Transverse colon (tissue), 4 donors: Measurements from ENCODE around the gene CCDC188.

Experiments used
- EP300 ChIP-seq: sonication (generic); formaldehyde crosslinking; IDR thresholded peaks from one replicate; pipeline ENCODE4 v1.6.1; 2017; ENCODE audit warnings: antibody characterized with exemption, low read depth
- POLR2A ChIP-seq: fragments of 450-650 bp; IDR thresholded peaks from one replicate; pipeline ENCODE4 v1.6.1; 2016; ENCODE audit warnings: antibody characterized with exemption, mild to moderate bottlenecking, moderate library complexity
- POLR2AphosphoS5 ChIP-seq, 3 donors: sonication (generic); formaldehyde crosslinking; IDR thresholded peaks; one replicate each; pipeline ENCODE4 v1.6.1; 2016; ENCODE audit warnings: antibody characterized with exemption in 3 of 3
- TF ChIP-seq, protein P1 (sequence below), 5 experiments: fragments of 200-600 bp in 3 of 5; fragments of 450-650 bp in 2 of 5; sonication (generic) in 3 of 5; IDR thresholded peaks; 1 replicate in 2 of 5; 2 replicates in 3 of 5; pipeline ENCODE4 v1.5.1; 2016 to 2017; ENCODE audit warnings: antibody characterized with exemption in 5 of 5, inconsistent platforms in 3 of 5, mild to moderate bottlenecking in 2 of 5, moderate library complexity in 1 of 5

DNA sequence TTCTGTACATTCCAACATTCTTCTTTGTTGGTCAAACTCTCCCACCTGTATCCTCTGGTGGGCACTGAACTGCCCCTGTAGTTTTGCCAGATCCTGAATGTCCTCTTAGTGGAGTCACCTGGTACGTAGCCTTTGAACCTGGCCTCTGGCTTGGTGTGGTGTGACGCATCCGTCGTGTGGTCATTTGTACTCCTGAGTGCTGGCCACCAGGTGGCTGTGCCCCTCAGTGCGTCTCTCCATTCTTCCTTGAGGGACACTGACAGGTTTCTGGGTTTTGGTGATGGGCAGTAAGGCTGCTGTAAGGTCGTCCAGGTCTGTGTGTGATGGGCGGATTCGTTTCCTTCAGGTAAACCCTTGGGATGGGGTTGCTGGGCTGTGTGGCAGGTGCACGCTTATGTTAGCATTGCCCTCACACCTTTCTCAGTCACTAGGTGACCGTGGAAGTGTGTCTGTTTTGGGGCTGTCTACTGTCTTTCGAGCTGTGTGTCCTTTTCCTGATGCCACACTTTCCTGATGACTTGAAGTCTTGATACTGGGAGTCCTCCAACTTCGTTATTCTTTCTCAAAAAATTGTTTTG lies 48.6 kb downstream of the CCDC188 start:
- TF ChIP-seq POLR2AphosphoS5 (IDR thresholded peaks at IDR 0.05) (no peak), POLR2A (no peak), EP300 (no peak)
- TF ChIP-seq, protein P1, sequence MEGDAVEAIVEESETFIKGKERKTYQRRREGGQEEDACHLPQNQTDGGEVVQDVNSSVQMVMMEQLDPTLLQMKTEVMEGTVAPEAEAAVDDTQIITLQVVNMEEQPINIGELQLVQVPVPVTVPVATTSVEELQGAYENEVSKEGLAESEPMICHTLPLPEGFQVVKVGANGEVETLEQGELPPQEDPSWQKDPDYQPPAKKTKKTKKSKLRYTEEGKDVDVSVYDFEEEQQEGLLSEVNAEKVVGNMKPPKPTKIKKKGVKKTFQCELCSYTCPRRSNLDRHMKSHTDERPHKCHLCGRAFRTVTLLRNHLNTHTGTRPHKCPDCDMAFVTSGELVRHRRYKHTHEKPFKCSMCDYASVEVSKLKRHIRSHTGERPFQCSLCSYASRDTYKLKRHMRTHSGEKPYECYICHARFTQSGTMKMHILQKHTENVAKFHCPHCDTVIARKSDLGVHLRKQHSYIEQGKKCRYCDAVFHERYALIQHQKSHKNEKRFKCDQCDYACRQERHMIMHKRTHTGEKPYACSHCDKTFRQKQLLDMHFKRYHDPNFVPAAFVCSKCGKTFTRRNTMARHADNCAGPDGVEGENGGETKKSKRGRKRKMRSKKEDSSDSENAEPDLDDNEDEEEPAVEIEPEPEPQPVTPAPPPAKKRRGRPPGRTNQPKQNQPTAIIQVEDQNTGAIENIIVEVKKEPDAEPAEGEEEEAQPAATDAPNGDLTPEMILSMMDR (IDR thresholded peaks at IDR 0.05), result no peak
